BJ (cell line): ENCODE measurements around the gene CFAP46. TPM values are rescaled to one million over a fixed set of nuclear protein-coding genes. Genes with fewer than 3 reads are reported as not detected.

ENCODE experiments used
- CTCF ChIA-PET: fragments of 350-600 bp; formaldehyde crosslinking; extraction: SDS; loops from one replicate; lab custom pipeline; 2021; ENCODE audit warnings: antibody characterized with exemption, inconsistent platforms; lab: Yijun Ruan, JAX
- POLR2A ChIA-PET: fragments of 300-600 bp; sonication (Branson Sonifier 250); formaldehyde crosslinking; extraction: SDS; loops from one replicate; lab custom pipeline; 2021; ENCODE audit warnings: antibody characterized with exemption; lab: Charles Lee
- DNase-seq: peaks from one replicate; pipeline ENCODE4 v3.0.0-alpha.2; 2011; ENCODE audit warnings: low read depth
- H3K27me3 ChIP-seq: 2 replicates; pipeline ENCODE4 v1.6.0; 2011; ENCODE audit warnings: low read length; ENCODE audit not compliant: control insufficient read depth, insufficient read depth
- H3K36me3 ChIP-seq: 2 replicates; pipeline ENCODE4 v1.5.1; 2011; ENCODE audit warnings: low read length; ENCODE audit not compliant: control insufficient read depth, insufficient read depth
- H3K4me3 ChIP-seq: 2 replicates; pipeline ENCODE4 v1.5.1; 2011; ENCODE audit warnings: low read depth, mild to moderate bottlenecking, control low read depth, low read length
- CTCF ChIP-seq: IDR thresholded peaks from 2 replicates; pipeline ENCODE4 v1.5.1; 2011; ENCODE audit warnings: low read depth, mild to moderate bottlenecking, control low read depth, inconsistent platforms, low read length, moderate library complexity; ENCODE audit not compliant: insufficient read depth
- polyA plus RNA-seq: library from polyadenylated mRNA; depleted of rRNA; stranded (reverse); fragments of >200 nt; gene quantifications from 2 replicates; pipeline ENCODE4 v1.2.3, GENCODE V29; 2011

The CFAP46 gene
- polyA plus RNA-seq, 1 experiment: 1.8 TPM

- no peaks in the 10 kb centered on the region for H3K36me3 ChIP-seq
- no peak for TF ChIP-seq CTCF
- no peak for DNase-seq
- peaks cover 14% of the 10 kb centered on the region for H3K27me3 ChIP-seq
- no peak overlapping the region for H3K4me3 ChIP-seq
- ChIA-PET POLR2A (no interaction called here), CTCF (interaction anchor here (1.2 to 1.7 kb wide), 2 partner anchors 9 to 14 kb away, joined by 3 read pairs; no protein-coding TSS in a partner anchor)
Observed at GRCh38 chr10:132883391-132883881, 58.9 kb downstream of the CFAP46 start.

- no peak overlapping the region for H3K4me3 ChIP-seq
- DNase-seq: no peak
- ChIA-PET CTCF (interaction anchor here (1.2 kb wide), 1 partner anchor 16 kb away, joined by 3 read pairs; no protein-coding TSS in a partner anchor), POLR2A (no interaction called here)
- peaks cover 14% of the 10 kb centered on the region for H3K27me3 ChIP-seq
- no peaks in the 10 kb centered on the region for H3K36me3 ChIP-seq
- no peak for TF ChIP-seq CTCF
Observed at GRCh38 chr10:132882069-132882951, 60.1 kb downstream of the CFAP46 start.

GRCh38 chr10:132881186-132881920, 61.0 kb downstream of the CFAP46 start:
- no peak for DNase-seq
- H3K36me3 ChIP-seq: no peaks in the 10 kb centered on the region
- POLR2A ChIA-PET: no interaction called here
- peaks cover 16% of the 10 kb centered on the region for H3K27me3 ChIP-seq
- no peak overlapping the region for H3K4me3 ChIP-seq
- TF ChIP-seq CTCF: no peak
- CTCF ChIA-PET: no interaction called here

- no peak overlapping the region for H3K4me3 ChIP-seq
Observed at GRCh38 chr10:132880128-132880981, 62.0 kb downstream of the CFAP46 start.

More at GRCh38 chr10:132880128-132880981, 62.0 kb downstream of the CFAP46 start:
- H3K27me3 ChIP-seq: peaks cover 16% of the 10 kb centered on the region
- ChIA-PET CTCF (no interaction called here), POLR2A (no interaction called here)
- H3K36me3 ChIP-seq: no peaks in the 10 kb centered on the region
- DNase-seq: no peak
- no peak for TF ChIP-seq CTCF
